Measurements from ENCODE around the gene DELE1. TPM values are rescaled to one million over a fixed set of nuclear protein-coding genes. Genes with fewer than 3 reads are reported as not detected.

DELE1 gene
- total RNA-seq, 4 donors from 2014 or later: 59.6 to 80.4 (median 75.7) TPM

- peak overlapping the region; percentile 79 to 91 (median 88) for H3K27ac ChIP-seq
Measured at GRCh38 chr5:141878711-141879425, 44.8 kb upstream of the DELE1 start.

GRCh38 chr5:141879426-141879759 lies 44.3 kb upstream of the DELE1 start:
- Histone ChIP-seq H3K27me3 (peaks cover 0 to 47% of the 10 kb centered on the region in 2 donors), H3K9me3 (no peaks in the 10 kb centered on the region), H3K36me3 (no peaks in the 10 kb centered on the region), H3K27ac (peak overlapping the region in 2 of 4 donors; percentile 87 to 91), H3K4me3 (no peak overlapping the region), H3K4me1 (peaks cover 0 to 92% (median 40%) of the 10 kb centered on the region in 4 donors)
- TF ChIP-seq EP300 (IDR thresholded peaks at IDR 0.05) (no peak), POLR2A (IDR thresholded peaks at IDR 0.05) (no peak), CTCF (IDR thresholded peaks at IDR 0.05) (peak in 1 of 5 experiments; percentile 4)
- WGBS, 2 donors: 0 to 1% methylated on average over 2 of the region's 2 CpGs
- no peak for DNase-seq (ENCODE audit: low spot score in 2 of 2)

More at GRCh38 chr5:141878711-141879425, 44.8 kb upstream of the DELE1 start:
- 1% methylated on average over 34 to 38 of the region's 40 CpGs for WGBS, 2 donors
- Histone ChIP-seq H3K36me3 (no peaks in the 10 kb centered on the region), H3K4me1 (peaks cover 0 to 96% (median 41%) of the 10 kb centered on the region in 4 donors), H3K4me3 (peak overlapping the region; percentile 45 to 79 (median 69)), H3K9me3 (no peaks in the 10 kb centered on the region), H3K27me3 (peaks cover 0 to 41% of the 10 kb centered on the region in 2 donors)
- DNase-seq (ENCODE audit: low spot score in 2 of 2): peak; percentile 78 to 95
- peak in 1 of 2 donors; percentile 79 for TF ChIP-seq EP300 (IDR thresholded peaks at IDR 0.05)
- TF ChIP-seq CTCF (IDR thresholded peaks at IDR 0.05): peak; percentile 90 to 97 (median 95)
- TF ChIP-seq POLR2A (IDR thresholded peaks at IDR 0.05): no peak

- DNase-seq (ENCODE audit: low spot score in 2 of 2): no peak
- Histone ChIP-seq H3K4me3 (no peak overlapping the region), H3K27me3 (peaks cover 0 to 49% of the 10 kb centered on the region in 2 donors), H3K9me3 (no peaks in the 10 kb centered on the region), H3K36me3 (no peaks in the 10 kb centered on the region), H3K4me1 (peaks cover 0 to 84% (median 39%) of the 10 kb centered on the region in 4 donors), H3K27ac (peak overlapping the region in 2 of 4 donors; percentile 87 to 91)
- no peak for TF ChIP-seq EP300 (IDR thresholded peaks at IDR 0.05)
- TF ChIP-seq CTCF (IDR thresholded peaks at IDR 0.05): no peak
- TF ChIP-seq POLR2A (IDR thresholded peaks at IDR 0.05): no peak
- WGBS, 2 donors: 29% methylated on average over 7 of the region's 7 CpGs
Measured at GRCh38 chr5:141879941-141880738, 43.5 kb upstream of the DELE1 start.

- Histone ChIP-seq H3K4me1 (peaks cover 0 to 74% (median 33%) of the 10 kb centered on the region in 4 donors), H3K36me3 (no peaks in the 10 kb centered on the region), H3K27me3 (peaks cover 0 to 40% of the 10 kb centered on the region in 2 donors), H3K4me3 (no peak overlapping the region), H3K27ac (peak overlapping the region in 3 of 4 donors; percentile 60 to 91 (median 74)), H3K9me3 (no peaks in the 10 kb centered on the region)
- 14 to 21% methylated on average over 8 of the region's 8 CpGs for WGBS, 2 donors
- TF ChIP-seq EP300 (IDR thresholded peaks at IDR 0.05) (no peak), CTCF (IDR thresholded peaks at IDR 0.05) (no peak), POLR2A (IDR thresholded peaks at IDR 0.05) (no peak)
- DNase-seq (ENCODE audit: low spot score in 2 of 2): no peak
Measured at GRCh38 chr5:141880961-141881801, 42.5 kb upstream of the DELE1 start.
